Rectal smooth muscle tissue (tissue), 1 donor: ENCODE measurements around the gene SEMA4D.

ENCODE experiments used
- H3K27ac ChIP-seq: one replicate; pipeline ENCODE4 v1.7.0; 2013; ENCODE audit warnings: low read depth, low read length, inconsistent platforms
- H3K27me3 ChIP-seq: one replicate; pipeline ENCODE4 v1.7.0; 2013; ENCODE audit warnings: low read length; ENCODE audit not compliant: control insufficient read depth, insufficient read depth
- H3K36me3 ChIP-seq: one replicate; pipeline ENCODE4 v1.7.0; 2013; ENCODE audit warnings: low read length; ENCODE audit not compliant: control insufficient read depth, insufficient read depth
- H3K4me1 ChIP-seq: one replicate; pipeline ENCODE4 v1.7.0; 2013; ENCODE audit warnings: low read length; ENCODE audit not compliant: control insufficient read depth, insufficient read depth
- H3K4me3 ChIP-seq: one replicate; pipeline ENCODE4 v1.7.0; 2013; ENCODE audit warnings: low read length
- H3K9ac ChIP-seq: one replicate; pipeline ENCODE4 v1.7.0; 2013; ENCODE audit warnings: low read length

The SEMA4D gene

DNA sequence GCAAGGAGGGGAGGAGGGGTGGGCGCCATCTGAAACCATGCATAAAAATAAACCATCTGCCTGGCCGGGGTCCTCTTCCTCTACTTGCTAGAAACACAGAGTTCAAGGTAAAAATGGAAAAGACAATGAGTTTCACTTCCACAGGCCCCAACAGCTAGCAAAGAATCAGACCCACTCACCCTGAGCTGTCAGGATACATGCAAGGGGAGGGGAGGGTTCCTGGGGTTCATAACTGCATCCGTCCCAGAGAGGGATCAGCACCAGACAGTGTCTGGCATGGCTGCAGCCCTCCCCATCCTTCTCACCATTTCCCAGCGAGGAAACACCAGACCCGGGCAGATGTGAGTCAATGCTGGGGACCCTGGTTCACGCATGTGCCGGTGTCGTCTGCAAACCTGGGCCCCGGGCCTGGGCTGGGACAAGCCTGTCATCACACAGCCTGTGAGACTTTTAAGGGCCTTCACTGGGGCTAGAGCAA, 55.4 kb downstream of the SEMA4D start:
- Histone ChIP-seq H3K36me3 (no peaks in the 10 kb centered on the region), H3K9ac (no peak overlapping the region), H3K4me1 (no peaks in the 10 kb centered on the region), H3K4me3 (no peak overlapping the region), H3K27ac (no peak overlapping the region), H3K27me3 (no peaks in the 10 kb centered on the region)

DNA sequence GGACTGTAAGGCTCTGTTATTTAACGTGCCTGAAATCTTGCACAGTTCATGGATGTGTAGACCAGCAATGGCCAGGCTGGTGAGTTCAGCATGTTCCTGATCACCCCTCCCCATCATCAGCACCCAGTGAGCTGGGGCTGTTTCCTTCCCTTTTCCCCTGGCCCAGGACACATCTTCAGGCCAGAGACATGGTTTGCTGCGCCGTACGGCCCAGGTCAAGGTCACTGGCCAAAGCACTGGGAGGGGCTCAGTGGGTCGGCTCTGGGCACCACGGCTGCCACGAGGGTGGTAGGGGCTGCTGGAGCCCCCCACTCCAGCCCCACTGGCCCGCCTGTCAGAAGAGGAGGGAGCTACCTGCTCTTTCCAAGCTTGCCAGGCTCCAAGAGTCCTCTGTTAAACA, 55.9 kb downstream of the SEMA4D start:
- H3K9ac ChIP-seq: no peak overlapping the region
- H3K27ac ChIP-seq: no peak overlapping the region
- no peaks in the 10 kb centered on the region for H3K27me3 ChIP-seq
- no peak overlapping the region for H3K4me3 ChIP-seq
- H3K36me3 ChIP-seq: no peaks in the 10 kb centered on the region
- H3K4me1 ChIP-seq: no peaks in the 10 kb centered on the region

DNA sequence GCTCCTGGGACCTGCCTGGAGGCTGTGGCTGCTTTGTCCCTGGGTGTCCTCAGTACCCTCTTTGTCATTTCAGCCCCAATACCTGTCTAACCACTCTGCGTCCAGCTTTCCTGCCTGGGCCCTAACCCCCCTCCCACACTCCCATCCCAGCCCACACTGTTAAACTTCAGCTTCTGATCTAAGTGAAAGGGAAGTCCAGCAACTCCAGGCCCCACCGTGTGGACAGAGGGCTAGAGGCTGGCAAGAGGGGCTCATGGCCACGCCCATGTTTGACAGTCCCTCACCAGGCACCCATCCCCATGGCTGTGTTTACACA, 56.3 kb downstream of the SEMA4D start:
- no peaks in the 10 kb centered on the region for H3K36me3 ChIP-seq
- H3K4me1 ChIP-seq: no peaks in the 10 kb centered on the region
- H3K9ac ChIP-seq: no peak overlapping the region

DNA sequence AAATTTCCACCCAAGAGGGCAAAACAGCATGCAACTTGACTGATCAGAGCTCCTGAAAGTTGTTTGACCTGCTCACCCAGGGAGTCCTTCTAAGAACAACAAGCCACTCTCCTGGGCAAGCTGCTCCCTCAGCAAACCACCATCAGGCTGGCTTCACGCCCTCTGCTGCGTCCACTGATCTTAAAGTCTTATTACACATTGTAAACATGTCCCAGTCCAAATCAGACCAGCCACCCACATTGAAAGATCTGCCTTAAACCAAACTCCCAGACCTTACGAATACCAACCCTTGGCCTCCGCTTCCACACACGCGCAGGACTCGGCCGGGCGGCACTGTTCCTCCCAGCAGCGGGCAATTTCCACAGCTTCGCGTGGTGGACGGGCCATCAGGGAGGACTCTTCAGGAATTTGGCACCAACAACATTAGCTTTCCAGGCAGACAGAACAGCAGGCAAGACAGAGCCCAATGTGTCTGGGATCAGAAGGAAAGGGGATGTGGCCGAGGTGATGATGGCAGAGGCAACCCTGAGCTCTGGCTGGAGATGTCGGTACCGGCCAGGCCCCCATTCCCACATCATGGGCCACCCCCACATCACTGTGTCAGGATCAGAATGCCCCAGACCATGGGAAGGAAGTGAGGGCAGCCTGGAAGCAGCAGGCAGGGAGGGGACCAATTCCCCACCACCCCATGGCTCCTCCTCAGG, 56.8 kb downstream of the SEMA4D start:
- Histone ChIP-seq H3K27ac (no peak overlapping the region), H3K27me3 (no peaks in the 10 kb centered on the region), H3K9ac (no peak overlapping the region), H3K36me3 (no peaks in the 10 kb centered on the region), H3K4me1 (no peaks in the 10 kb centered on the region), H3K4me3 (no peak overlapping the region)

More for the DNA sequence above, 56.3 kb downstream of the SEMA4D start:
- no peak overlapping the region for H3K4me3 ChIP-seq
- H3K27ac ChIP-seq: no peak overlapping the region
- H3K27me3 ChIP-seq: no peaks in the 10 kb centered on the region

DNA sequence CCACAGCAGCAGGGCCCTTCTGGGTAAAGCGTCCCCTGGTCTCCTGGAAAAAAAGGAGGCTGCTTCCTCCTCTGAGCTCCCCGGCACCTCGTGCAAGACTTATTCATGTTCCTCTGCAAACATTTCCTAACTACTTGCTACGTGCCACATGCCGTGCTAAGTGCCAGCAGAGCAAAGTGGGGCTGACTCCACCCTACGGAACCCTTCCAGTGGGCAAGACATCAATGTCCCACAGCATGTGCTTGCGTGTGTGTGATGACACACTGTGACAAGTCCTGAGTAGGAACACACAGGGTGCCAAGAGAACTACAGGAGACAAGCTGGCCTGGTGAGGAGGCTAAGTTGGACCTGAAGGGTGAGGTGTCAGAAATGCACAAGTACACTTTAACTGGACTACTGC, 57.4 kb downstream of the SEMA4D start:
- H3K4me1 ChIP-seq: no peaks in the 10 kb centered on the region
- H3K27me3 ChIP-seq: no peaks in the 10 kb centered on the region
- no peak overlapping the region for H3K4me3 ChIP-seq
- H3K27ac ChIP-seq: no peak overlapping the region
- no peaks in the 10 kb centered on the region for H3K36me3 ChIP-seq
- no peak overlapping the region for H3K9ac ChIP-seq

DNA sequence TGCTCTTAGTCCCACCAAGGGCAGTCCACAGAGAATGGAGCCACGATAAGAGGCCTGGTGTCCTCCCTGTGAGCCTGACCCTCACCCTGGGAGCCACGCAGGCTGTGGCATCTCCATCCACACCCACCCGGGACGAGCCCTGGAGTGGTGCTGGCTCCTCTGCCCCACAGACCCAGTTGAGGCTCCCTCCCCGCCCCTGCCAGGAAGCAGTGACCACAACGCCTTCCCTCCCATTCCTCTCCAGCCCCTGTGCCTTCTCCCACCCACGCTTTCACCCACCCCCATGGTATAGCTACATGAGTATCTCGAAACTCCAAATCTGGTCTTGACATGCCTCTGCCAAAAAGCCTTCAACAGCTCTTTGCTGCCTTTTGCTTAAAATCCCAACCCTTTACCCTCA, 57.9 kb downstream of the SEMA4D start:
- Histone ChIP-seq H3K9ac (no peak overlapping the region), H3K4me3 (no peak overlapping the region), H3K36me3 (no peaks in the 10 kb centered on the region), H3K4me1 (no peaks in the 10 kb centered on the region), H3K27me3 (no peaks in the 10 kb centered on the region), H3K27ac (no peak overlapping the region)

DNA sequence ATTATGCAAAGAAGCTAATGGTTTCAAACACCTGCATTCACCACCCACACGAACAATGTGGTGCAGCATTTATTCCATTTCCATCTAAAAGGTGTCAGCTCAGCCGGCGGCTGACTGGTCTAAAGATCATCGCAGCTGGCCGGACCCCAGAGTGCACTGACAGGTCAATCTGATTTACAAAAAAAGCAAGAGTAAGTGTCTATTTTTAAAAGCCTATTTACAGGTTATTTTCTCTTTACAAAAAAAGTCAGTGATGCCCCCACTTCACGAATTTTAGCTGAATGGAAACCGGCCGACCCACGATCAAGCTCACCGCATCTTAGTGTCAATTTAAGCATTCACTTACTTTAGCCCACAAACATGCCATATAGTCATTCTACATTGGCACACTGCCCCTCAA, 58.3 kb downstream of the SEMA4D start:
- no peak overlapping the region for H3K9ac ChIP-seq
- H3K36me3 ChIP-seq: no peaks in the 10 kb centered on the region
- no peaks in the 10 kb centered on the region for H3K4me1 ChIP-seq
- no peak overlapping the region for H3K4me3 ChIP-seq
- no peak overlapping the region for H3K27ac ChIP-seq
- H3K27me3 ChIP-seq: no peaks in the 10 kb centered on the region

DNA sequence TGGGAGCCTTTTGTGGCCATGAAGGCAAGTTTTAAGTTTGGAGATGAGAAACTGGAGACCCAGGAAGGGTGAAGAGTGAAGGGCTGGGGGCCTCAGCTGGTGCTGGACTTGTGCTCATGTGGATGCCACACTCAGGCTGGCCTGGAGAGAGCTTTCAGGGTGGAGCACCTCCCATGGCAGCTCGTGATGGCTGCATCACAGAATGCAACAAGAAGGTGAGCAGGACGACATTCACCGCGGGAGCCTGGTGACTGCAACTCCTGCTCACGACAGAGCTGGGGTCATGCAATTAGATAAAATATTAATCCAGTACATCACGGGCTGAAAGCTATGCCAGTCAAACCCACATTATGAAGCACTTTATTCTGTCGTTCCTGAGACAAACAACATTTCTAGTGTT, 59.7 kb downstream of the SEMA4D start:
- H3K27me3 ChIP-seq: no peaks in the 10 kb centered on the region
- no peak overlapping the region for H3K9ac ChIP-seq
- H3K4me1 ChIP-seq: no peaks in the 10 kb centered on the region
- H3K27ac ChIP-seq: no peak overlapping the region
- H3K4me3 ChIP-seq: no peak overlapping the region
- H3K36me3 ChIP-seq: no peaks in the 10 kb centered on the region

DNA sequence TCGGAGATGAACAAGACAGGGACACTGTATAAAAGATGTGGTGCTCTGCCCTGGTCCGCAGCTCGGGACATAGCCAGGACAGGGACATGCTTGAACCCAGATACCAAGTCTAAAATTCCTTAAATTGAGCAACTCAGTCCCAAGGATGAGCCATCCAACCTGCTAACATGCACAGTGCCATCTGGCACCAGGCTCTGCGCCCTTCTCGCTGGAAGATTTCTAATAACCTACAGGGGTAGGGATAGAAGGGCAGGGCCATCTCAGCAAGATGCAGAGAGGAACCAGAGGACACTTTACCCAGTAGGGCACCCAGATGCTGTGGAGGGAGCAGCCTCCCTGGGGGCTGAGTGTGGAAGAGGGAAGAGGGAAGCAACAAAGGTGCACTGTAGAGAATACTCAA, 60.1 kb downstream of the SEMA4D start:
- Histone ChIP-seq H3K9ac (no peak overlapping the region), H3K27ac (no peak overlapping the region), H3K36me3 (no peaks in the 10 kb centered on the region), H3K4me3 (no peak overlapping the region), H3K4me1 (no peaks in the 10 kb centered on the region), H3K27me3 (no peaks in the 10 kb centered on the region)

DNA sequence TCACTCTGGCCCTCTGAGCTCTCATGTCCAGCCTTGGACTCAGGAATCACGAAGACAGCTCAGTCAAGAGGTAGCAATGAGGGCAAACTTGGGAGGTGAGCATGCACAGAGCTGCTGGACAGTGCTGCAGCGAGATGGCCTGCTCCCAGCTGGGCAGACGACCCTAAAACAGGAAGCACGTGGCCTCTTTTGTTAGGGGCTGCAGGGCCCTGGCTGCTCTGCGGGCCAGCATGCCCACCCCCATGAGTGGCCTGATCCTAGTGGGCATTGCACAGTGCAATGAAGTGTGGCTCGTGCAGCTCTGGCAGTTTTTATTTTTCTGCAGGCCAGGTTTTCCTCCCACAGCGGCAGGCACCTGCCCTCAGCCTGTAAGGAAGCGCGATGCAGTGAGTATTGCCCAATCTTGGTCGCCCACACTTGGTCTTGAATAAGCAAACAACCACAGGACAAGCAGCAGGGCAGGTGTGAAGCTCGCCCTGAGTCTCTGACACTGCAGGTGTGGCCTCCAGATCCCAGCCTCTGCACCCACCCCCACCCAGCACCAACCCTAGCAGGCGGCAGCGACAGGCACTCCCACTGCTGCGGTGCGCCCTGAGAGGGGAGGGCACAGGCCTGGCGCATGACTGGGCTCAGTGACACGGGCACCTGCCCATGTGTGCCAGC, 60.8 kb downstream of the SEMA4D start:
- no peak overlapping the region for H3K9ac ChIP-seq

DNA sequence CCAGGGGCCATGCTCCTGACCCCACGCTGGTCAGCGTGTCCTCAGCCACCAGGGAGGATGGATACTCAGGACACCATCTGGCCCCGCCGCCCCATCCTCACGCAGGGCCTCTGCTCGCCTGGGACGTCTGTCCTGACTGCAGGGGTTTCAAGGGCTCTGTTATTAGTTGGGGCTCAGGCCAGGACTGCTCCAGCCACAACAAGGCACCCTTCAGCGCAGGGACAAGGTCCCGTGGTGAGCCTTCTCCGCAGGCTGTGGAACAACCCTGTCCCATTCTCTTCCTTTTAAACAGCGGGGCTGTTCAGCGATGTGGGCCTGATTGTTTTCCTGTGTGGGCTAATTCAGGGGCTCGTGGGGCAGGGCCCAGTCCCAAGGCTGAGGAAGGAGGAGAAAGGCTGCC, 61.6 kb downstream of the SEMA4D start:
- H3K4me1 ChIP-seq: no peaks in the 10 kb centered on the region
- no peak overlapping the region for H3K4me3 ChIP-seq
- no peak overlapping the region for H3K9ac ChIP-seq
- H3K36me3 ChIP-seq: no peaks in the 10 kb centered on the region
- H3K27ac ChIP-seq: no peak overlapping the region
- H3K27me3 ChIP-seq: no peaks in the 10 kb centered on the region

More for the DNA sequence above, 60.8 kb downstream of the SEMA4D start:
- Histone ChIP-seq H3K36me3 (no peaks in the 10 kb centered on the region), H3K27me3 (no peaks in the 10 kb centered on the region), H3K27ac (no peak overlapping the region), H3K4me3 (no peak overlapping the region), H3K4me1 (no peaks in the 10 kb centered on the region)

DNA sequence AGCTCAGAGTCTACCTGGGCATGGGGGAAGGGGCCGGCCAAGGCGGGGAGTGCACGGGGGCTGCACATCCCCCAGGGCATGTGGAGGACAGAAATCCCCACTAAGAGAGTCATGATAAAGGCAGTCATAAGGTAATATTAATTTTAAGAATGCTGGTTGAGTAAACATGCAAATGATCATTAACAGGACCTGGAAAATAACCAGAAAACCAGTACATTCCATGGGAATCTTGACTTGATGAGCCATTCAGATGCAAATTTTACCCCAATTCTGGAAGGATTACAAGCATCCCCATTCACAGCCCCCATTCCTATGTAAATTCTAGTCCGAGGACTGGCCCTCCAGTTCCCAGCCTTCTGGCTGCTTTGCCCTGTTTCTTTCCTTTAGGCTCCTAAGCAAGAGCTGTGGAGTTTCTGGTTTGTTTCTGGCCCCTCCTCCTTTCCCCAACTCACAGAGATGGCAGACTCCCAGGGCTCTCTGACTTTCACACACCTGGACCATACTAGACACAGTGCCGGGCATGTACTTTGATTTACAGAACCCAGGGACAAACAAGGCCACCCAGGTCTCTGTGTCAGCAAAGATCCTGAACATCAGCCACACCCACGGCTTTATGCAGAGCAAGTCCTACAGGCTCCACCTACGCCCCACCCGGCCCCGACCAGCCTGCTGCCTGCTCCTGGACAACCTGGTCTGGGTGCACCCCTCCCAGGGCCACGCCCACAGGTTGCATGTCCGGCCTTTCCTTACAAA, 62.7 kb downstream of the SEMA4D start:
- Histone ChIP-seq H3K9ac (no peak overlapping the region), H3K36me3 (no peaks in the 10 kb centered on the region), H3K27me3 (no peaks in the 10 kb centered on the region), H3K27ac (no peak overlapping the region), H3K4me3 (no peak overlapping the region), H3K4me1 (no peaks in the 10 kb centered on the region)
